Measurements from ENCODE around the gene DUXA.

GRCh38 chr19:57192077-57192420 lies 24.8 kb upstream of the DUXA start:
- TF ChIP-seq POLR2A (IDR thresholded peaks at IDR 0.05) = no peak
- TF ChIP-seq CTCF (IDR thresholded peaks at IDR 0.05) = no peak

Data from esophagus squamous epithelium (tissue), 4 donors.